ENCODE measurements around the gene HAND1.

- TF ChIP-seq ZNF274 (IDR thresholded peaks at IDR 0.05; ENCODE audit: low read depth, low read length) (no peak), YY1 (IDR thresholded peaks at IDR 0.05; ENCODE audit: insufficient read depth, insufficient read length) (no peak)
Measured at GRCh38 chr5:154482528-154483449, 4.8 kb upstream of the HAND1 start.

All from NT2/D1 (cell line).